GM18951 (cell line): ENCODE results near the gene ZNF804B.

Experiments
- POLR2A ChIP-seq: IDR thresholded peaks from 4 replicates; pipeline ENCODE4 v1.6.1; 2011; ENCODE audit warnings: mild to moderate bottlenecking; ENCODE audit not compliant: insufficient read length, insufficient read depth; ENCODE audit errors: extremely low read depth
- in situ Hi-C: fragments of 300-500 bp; cut with MboI; formaldehyde crosslinking; loops from one replicate; pipeline ENCODE4 v1.12.0; 2022; ENCODE audit warnings: low sequenced_read_pairs, mixed read lengths, inconsistent platforms; ENCODE audit not compliant: unreplicated experiment

ZNF804B gene

GRCh38 chr7:89041240-89041639 lies 281.7 kb downstream of the ZNF804B start:
- in situ Hi-C loops = no loop called here
- no peak for TF ChIP-seq POLR2A

- no peak for TF ChIP-seq POLR2A
Observed at GRCh38 chr7:89042940-89043339, 283.4 kb downstream of the ZNF804B start.

GRCh38 chr7:89049043-89049442 lies 289.5 kb downstream of the ZNF804B start:
- no peak for TF ChIP-seq POLR2A
- in situ Hi-C loops = no loop called here

More at GRCh38 chr7:89042940-89043339, 283.4 kb downstream of the ZNF804B start:
- in situ Hi-C loops = no loop called here

- TF ChIP-seq POLR2A = no peak
- in situ Hi-C loops = no loop called here
Observed at GRCh38 chr7:89053130-89053529, 293.6 kb downstream of the ZNF804B start.

GRCh38 chr7:89054361-89054760 lies 294.9 kb downstream of the ZNF804B start:
- TF ChIP-seq POLR2A = no peak

GRCh38 chr7:89060234-89060633 lies 300.7 kb downstream of the ZNF804B start:
- in situ Hi-C loops = no loop called here

More at GRCh38 chr7:89054361-89054760, 294.9 kb downstream of the ZNF804B start:
- in situ Hi-C loops = no loop called here

GRCh38 chr7:89064831-89065230 lies 305.3 kb downstream of the ZNF804B start:
- in situ Hi-C loops = no loop called here
- TF ChIP-seq POLR2A = no peak

More at GRCh38 chr7:89060234-89060633, 300.7 kb downstream of the ZNF804B start:
- no peak for TF ChIP-seq POLR2A

DNA sequence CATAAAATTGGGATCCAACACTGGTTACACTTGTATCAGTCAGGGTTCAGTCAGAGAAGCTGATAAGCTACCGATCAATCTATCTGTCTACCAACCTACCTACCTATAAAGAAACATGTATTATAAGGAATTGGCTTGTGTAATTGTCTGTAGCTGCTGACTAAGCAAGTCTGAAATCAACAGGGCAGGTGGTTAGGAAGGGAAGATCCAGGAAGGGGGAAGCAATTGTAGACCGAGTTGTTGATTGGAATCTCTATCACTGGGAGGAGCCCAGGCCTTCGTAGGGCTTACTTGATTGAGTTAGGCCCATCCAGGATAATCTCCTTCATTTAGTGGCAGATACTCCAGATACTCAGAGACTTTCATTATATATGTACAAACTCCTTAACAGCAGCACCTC lies 307.5 kb downstream of the ZNF804B start:
- TF ChIP-seq POLR2A = no peak
- in situ Hi-C loops = no loop called here

DNA sequence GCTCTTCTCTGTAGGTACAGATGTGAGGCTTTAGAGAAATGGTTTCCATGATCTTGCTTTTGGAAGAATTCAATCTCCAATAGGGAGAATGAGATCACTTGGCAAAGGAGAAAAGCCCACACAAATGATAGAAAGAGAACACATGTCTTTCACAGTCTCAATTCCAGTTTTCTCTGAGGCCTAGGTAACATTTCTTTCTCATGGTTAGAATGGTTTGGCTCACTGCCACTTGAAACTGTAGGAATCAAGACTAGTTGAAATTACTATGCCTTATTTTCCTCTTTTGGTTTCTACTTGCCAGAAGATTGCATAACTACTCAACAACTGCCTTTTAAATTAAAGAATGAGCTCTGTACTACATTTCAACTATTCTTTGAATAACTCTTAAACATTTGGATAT lies 312.6 kb downstream of the ZNF804B start:
- in situ Hi-C loops = no loop called here
- TF ChIP-seq POLR2A = no peak

DNA sequence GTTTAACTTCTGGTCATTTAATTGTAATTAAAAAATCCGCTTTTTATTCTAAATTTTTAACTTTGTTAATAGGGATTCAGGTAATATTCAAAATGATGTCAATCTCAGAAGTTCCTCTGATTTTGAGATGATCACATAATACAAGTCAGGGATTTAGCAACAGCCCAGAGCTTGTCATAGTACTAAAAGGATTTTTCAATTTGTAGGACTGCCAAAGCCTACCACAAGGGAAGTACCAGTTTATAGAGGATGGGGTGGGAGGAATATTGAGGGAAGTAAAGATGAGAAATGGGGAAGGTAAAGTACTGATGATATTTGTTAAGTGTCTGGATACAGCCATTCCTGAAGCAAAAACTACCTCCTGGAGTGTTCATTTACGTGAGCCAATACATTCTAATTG lies 314.3 kb downstream of the ZNF804B start:
- TF ChIP-seq POLR2A = no peak
- in situ Hi-C loops = no loop called here

DNA sequence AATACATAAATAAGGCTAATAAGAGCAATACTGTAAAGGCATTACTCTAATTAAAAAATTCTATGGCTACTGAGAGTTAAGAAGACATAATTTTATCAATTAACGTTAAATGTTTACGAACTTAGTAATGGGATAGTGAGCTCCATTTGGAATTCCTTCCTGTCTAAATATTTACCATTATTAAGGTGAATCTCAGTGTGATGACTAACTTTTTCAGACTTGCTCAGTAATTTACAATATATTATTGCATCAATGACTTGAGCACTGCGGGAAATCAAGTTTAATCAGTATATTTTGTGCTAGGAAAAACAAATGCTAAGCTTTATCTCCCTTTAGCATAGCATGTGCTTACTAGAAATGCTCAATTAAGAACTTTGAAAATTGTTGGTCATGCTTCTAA lies 318.5 kb downstream of the ZNF804B start:
- no peak for TF ChIP-seq POLR2A
- in situ Hi-C loops = no loop called here

DNA sequence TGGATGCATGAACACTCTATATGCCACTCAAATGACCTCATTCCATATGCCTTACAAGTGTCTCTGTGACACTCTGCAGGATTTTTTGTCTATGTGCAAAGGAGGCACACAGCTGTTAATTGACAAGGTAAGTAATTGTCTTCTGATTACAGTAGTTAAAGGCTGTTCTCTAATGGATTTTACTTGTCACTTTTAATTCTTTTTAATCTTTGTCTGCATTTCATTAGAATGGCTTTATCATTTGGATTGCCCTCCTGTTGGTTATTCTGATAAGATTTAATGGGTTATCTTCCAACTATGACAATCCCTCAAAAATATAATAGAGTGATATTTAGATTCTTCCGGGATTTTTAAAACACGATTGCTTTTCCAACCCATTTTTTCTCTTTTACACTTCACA lies 326.1 kb downstream of the ZNF804B start:
- no peak for TF ChIP-seq POLR2A
- in situ Hi-C loops = no loop called here

DNA sequence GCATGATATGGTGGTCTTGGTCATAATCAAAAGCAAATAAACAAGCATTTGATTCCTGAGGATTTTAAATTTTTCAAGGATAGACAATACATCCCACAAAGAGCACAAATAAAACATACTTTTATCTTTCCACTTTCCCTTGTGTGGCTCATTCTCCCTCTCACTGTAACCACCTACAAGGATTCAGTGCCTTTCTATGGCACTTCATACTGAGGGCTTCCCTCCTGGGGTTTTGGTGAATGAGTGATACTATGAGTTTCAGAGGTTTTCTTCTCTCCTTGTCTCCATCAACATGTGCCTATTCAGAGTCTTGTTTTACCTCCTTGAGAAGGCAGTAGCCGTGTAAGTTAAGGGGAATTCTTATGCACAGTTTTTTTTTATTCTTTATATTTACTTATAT lies 332.1 kb downstream of the ZNF804B start:
- no peak for TF ChIP-seq POLR2A
- in situ Hi-C loops = no loop called here

- no peak for TF ChIP-seq POLR2A
Observed at GRCh38 chr7:89094269-89094668, 334.8 kb downstream of the ZNF804B start.

DNA sequence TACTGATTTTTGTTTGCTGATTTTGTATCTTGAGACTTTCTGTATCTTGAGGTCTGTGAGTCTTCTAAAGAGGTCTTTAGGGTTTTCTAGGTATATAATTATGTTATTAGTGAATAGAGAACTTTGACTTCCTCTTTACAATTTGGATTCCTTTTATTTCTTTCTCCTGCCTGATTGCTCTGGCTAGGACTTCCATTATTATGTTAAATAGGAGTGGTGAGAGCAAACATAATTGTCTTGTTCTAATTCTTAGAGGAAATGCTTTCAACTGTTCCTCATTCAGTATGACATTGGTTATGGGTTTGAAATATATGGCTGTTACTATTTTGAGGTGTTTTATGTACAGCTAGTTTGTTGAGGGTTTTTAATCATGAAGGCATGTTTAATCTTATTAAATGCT lies 344.1 kb downstream of the ZNF804B start:
- TF ChIP-seq POLR2A = no peak
- in situ Hi-C loops = no loop called here

More at GRCh38 chr7:89094269-89094668, 334.8 kb downstream of the ZNF804B start:
- in situ Hi-C loops = no loop called here
